Thymus (tissue), 11 donors: ENCODE data around the gene RAF1. TPM values are rescaled to one million over a fixed set of nuclear protein-coding genes. Genes with fewer than 3 reads are reported as not detected.
"Not testable (repeated sequence)": the region's sequence is repeated elsewhere in the genome, so short reads cannot be mapped to it uniquely, and the experiment has no call there.

Experiments used
- DNase-seq, 9 donors: peaks; one replicate each; pipeline ENCODE4 v3.0.0-alpha.2; 2013; ENCODE audit warnings: low spot score in 9 of 9, low read depth in 6 of 9, missing footprints in 1 of 9
- H3K27ac ChIP-seq, 2 donors: one replicate each; pipeline ENCODE4 v1.5.1; 2013; ENCODE audit warnings: control low read depth in 1 of 2, low read depth in 1 of 2, low read length in 1 of 2, mild to moderate bottlenecking in 1 of 2, moderate library complexity in 1 of 2
- H3K27me3 ChIP-seq, 2 donors: one replicate each; pipeline ENCODE4 v1.5.1; 2013; ENCODE audit warnings: low read length in 1 of 2; ENCODE audit not compliant: control insufficient read depth in 2 of 2, insufficient read depth in 1 of 2
- H3K36me3 ChIP-seq, 2 donors: one replicate each; pipeline ENCODE4 v1.5.1; 2013; ENCODE audit warnings: low read length in 1 of 2, mild to moderate bottlenecking in 1 of 2, moderate library complexity in 1 of 2; ENCODE audit not compliant: control insufficient read depth in 2 of 2, insufficient read depth in 2 of 2
- H3K4me1 ChIP-seq, 2 donors: one replicate each; pipeline ENCODE4 v1.5.1; 2013; ENCODE audit warnings: low read length in 2 of 2; ENCODE audit not compliant: control insufficient read depth in 2 of 2, insufficient read depth in 2 of 2
- H3K4me3 ChIP-seq, 2 donors: one replicate each; pipeline ENCODE4 v1.5.1; 2013; ENCODE audit warnings: low read length in 2 of 2, control low read depth in 1 of 2, mild to moderate bottlenecking in 1 of 2
- H3K9me3 ChIP-seq, 2 donors: one replicate each; pipeline ENCODE4 v1.5.1; 2013; ENCODE audit warnings: low read length in 1 of 2, mild to moderate bottlenecking in 1 of 2; ENCODE audit not compliant: control insufficient read depth in 2 of 2, insufficient read depth in 1 of 2
- WGBS: extraction: QIAGEN DNeasy Blood & Tissue Kit; methylation state at CpG from one replicate; pipeline ENCODE4 v1.1.7; 2013; 5-methylcytosine and 5-hydroxymethylcytosine counted together
- polyA plus RNA-seq: library from polyadenylated mRNA; stranded (reverse); fragments of 200-250 nt; gene quantifications from one replicate; pipeline ENCODE4 v1.2.3, GENCODE V29; 2013
- total RNA-seq: library from RNA; stranded (reverse); fragments of 120-200 nt; gene quantifications from one replicate; pipeline ENCODE4 v1.2.4, GENCODE V29; 2013
- donor health status: healthy.

The RAF1 gene
- total and polyA plus RNA-seq, 2 donors: 59.9 to 68.1 TPM

DNA sequence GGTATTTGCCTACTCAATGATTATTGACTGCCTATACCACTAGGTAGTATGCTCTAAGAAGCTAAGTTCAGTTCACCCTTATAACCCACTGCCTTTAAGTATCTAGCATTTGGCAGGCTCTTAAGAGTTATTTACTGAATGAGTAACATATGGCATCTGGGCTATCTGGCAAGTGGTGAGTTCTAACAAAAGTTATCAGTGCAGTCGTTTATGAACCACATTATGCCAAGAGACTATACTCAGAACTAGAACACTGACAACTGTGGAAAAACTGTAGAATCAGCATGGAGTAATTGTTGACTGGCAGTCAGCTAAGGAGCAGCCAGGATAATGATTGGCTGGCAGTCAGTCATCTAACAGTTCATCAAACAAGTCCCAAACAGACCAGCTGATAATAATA lies 25.8 kb downstream of the RAF1 start:
- Histone ChIP-seq H3K27ac (no peak overlapping the region), H3K4me3 (no peak overlapping the region), H3K9me3 (peaks cover 2 to 7% of the 10 kb centered on the region in 2 donors), H3K4me1 (no peaks in the 10 kb centered on the region), H3K36me3 (peaks cover 7 to 9% of the 10 kb centered on the region in 2 donors), H3K27me3 (no peaks in the 10 kb centered on the region)
- 96% methylated on average over 1 of the region's 1 CpG for WGBS
- DNase-seq: no peak

DNA sequence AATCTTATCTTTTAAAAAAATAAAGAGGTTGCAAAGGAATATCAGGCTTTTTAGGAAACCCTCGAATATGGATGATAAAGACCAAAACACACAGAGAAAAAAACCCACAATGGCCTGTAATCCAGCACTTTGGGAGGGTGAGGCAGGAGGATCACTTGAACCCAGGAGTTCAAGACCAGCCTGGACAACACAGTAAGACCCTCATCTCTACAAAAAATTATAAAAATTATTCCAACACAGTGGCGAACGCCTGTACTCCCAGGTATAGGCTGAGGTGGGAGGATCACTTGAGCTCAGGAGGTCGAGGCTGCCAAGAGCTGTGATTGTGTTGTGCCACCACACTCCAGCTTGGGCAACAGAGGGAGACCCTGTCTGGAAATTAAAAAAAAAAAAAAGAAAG lies 30.8 kb downstream of the RAF1 start:
- DNase-seq: no peak
- H3K9me3 ChIP-seq: no peaks in the 10 kb centered on the region
- peaks cover 4 to 7% of the 10 kb centered on the region in 2 donors for H3K36me3 ChIP-seq
- no peaks in the 10 kb centered on the region for H3K4me1 ChIP-seq
- H3K27ac ChIP-seq: no peak overlapping the region
- WGBS: over 99% methylated on average over 4 of the region's 4 CpGs
- H3K27me3 ChIP-seq: no peaks in the 10 kb centered on the region
- H3K4me3 ChIP-seq: no peak overlapping the region

GRCh38 chr3:12632523-12632922 lies 31.4 kb downstream of the RAF1 start:
- Histone ChIP-seq H3K27me3 (no peaks in the 10 kb centered on the region), H3K27ac (no peak overlapping the region), H3K4me1 (no peaks in the 10 kb centered on the region), H3K4me3 (no peak overlapping the region), H3K36me3 (peaks cover 2 to 4% of the 10 kb centered on the region in 2 donors), H3K9me3 (no peaks in the 10 kb centered on the region)
- DNase-seq: no peak
- 97% methylated on average over 2 of the region's 2 CpGs for WGBS

- not testable (repeated sequence) for H3K9me3 ChIP-seq, H3K4me1 ChIP-seq, DNase-seq, H3K4me3 ChIP-seq, H3K36me3 ChIP-seq, H3K27ac ChIP-seq, H3K27me3 ChIP-seq
- WGBS: 97% methylated on average over 7 of the region's 7 CpGs
These were observed 33.1 kb downstream of the RAF1 start for GRCh38 chr3:12630843-12631242.

DNA sequence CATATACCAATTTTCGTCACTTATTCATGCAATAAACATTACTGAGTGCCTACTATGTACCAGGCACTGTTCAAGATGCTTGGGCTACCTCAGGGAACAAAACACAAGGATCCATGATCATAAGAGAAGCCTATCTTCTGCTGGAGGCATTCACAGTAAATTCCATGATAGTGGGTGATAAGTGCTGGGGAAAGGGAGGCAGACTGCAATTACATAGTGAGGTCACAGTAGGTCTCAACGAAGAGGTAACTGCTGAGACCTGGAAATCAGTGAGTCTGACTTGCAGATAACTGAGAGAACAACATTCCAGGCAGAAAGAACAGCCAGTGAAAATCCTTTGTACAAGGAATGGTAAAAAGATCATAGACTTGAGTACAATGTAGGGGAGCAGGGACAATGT lies 33.6 kb downstream of the RAF1 start:
- Histone ChIP-seq H3K27me3 (no peaks in the 10 kb centered on the region), H3K27ac (no peak overlapping the region), H3K36me3 (peaks cover 0 to 4% of the 10 kb centered on the region in 2 donors), H3K4me3 (no peak overlapping the region), H3K9me3 (no peaks in the 10 kb centered on the region), H3K4me1 (peaks cover 0 to 8% of the 10 kb centered on the region in 2 donors)
- WGBS: 97% methylated on average over 2 of the region's 2 CpGs
- no peak for DNase-seq

GRCh38 chr3:12629560-12629959 lies 34.4 kb downstream of the RAF1 start:
- WGBS: 91% methylated on average over 4 of the region's 4 CpGs
- Histone ChIP-seq H3K4me1 (peaks cover 0 to 8% of the 10 kb centered on the region in 2 donors), H3K27ac (no peak overlapping the region), H3K36me3 (peaks cover 0 to 3% of the 10 kb centered on the region in 2 donors), H3K9me3 (no peaks in the 10 kb centered on the region), H3K4me3 (no peak overlapping the region), H3K27me3 (no peaks in the 10 kb centered on the region)
- DNase-seq: no peak

DNA sequence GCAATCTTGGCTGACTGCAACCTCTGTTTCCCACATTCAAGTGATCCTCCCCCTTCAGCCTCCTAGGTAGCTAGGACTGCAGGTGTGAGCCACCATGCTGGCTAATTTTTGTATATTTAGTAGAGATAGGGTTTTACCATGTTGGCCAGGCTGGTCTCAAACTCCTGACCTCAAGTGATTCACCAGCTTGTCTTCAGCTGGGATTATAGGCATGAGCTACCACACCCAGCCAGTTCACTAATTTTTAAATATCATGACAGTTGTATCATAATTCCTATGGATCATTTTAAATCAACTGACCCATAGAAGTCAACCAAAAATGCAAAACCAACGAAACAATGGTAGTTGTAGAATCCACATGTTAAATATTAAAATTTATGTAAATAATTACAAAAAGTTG lies 35.1 kb downstream of the RAF1 start:
- peaks cover 0 to 8% of the 10 kb centered on the region in 2 donors for H3K4me1 ChIP-seq
- 95% methylated on average over 1 of the region's 1 CpG for WGBS
- peaks cover 0 to 2% of the 10 kb centered on the region in 2 donors for H3K36me3 ChIP-seq
- no peaks in the 10 kb centered on the region for H3K27me3 ChIP-seq
- DNase-seq: no peak
- H3K27ac ChIP-seq: no peak overlapping the region
- no peaks in the 10 kb centered on the region for H3K9me3 ChIP-seq
- H3K4me3 ChIP-seq: no peak overlapping the region

- DNase-seq: no peak
- H3K27ac ChIP-seq: no peak overlapping the region
- H3K4me1 ChIP-seq: peaks cover 0 to 8% of the 10 kb centered on the region in 2 donors
- H3K27me3 ChIP-seq: no peaks in the 10 kb centered on the region
- H3K9me3 ChIP-seq: no peaks in the 10 kb centered on the region
- WGBS: 94% methylated on average over 4 of the region's 4 CpGs
- no peak overlapping the region for H3K4me3 ChIP-seq
- H3K36me3 ChIP-seq: peaks cover 0 to 2% of the 10 kb centered on the region in 2 donors
These were observed 36.5 kb downstream of the RAF1 start for GRCh38 chr3:12627370-12627769.

- H3K4me3 ChIP-seq, H3K27me3 ChIP-seq, H3K27ac ChIP-seq, DNase-seq, H3K9me3 ChIP-seq, H3K4me1 ChIP-seq, H3K36me3 ChIP-seq: not testable (repeated sequence)
- 99% methylated on average over 3 of the region's 3 CpGs for WGBS
These were observed 39.0 kb downstream of the RAF1 start for GRCh38 chr3:12624964-12625363.

DNA sequence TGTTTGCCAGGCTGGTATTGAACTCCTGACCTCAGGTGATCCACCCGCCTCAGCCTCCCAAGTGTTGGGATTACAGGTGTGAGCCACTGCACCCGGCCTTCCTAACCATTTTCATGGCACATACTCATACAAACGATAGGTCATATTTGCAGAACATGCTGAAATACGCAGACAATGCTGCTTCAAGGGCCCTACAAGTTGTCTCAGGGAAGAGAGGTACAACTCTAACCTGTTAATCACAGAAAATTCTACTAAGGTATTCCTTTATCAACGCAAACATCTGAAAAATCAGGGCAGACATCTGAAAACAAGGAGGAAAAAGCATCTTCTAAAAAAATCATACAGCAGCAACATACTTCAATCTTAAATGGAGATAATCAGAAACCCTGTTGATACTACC lies 39.9 kb downstream of the RAF1 start:
- 97% methylated on average over 5 of the region's 5 CpGs for WGBS
- Histone ChIP-seq H3K27me3 (no peaks in the 10 kb centered on the region), H3K4me3 (no peak overlapping the region), H3K4me1 (peaks cover 0 to 8% of the 10 kb centered on the region in 2 donors), H3K27ac (no peak overlapping the region), H3K36me3 (peaks cover 0 to 3% of the 10 kb centered on the region in 2 donors), H3K9me3 (no peaks in the 10 kb centered on the region)
- no peak for DNase-seq
